GM21619 (cell line): ENCODE results near the gene MALT1.
A peak's percentile ranks its signal among the peaks of the same experiment; 100 is the strongest.
"Not testable (repeated sequence)": the region's sequence is repeated elsewhere in the genome, so short reads cannot be mapped to it uniquely, and the experiment has no call there.

Experiments used
- ATAC-seq: cut with Tn5 transposase; IDR thresholded peaks from one replicate; pipeline ENCODE4 v1.9.1; 2021; ENCODE audit not compliant: unreplicated experiment

MALT1 gene

GRCh38 chr18:58768293-58768974 is 97.2 kb downstream of the MALT1 start:
- ATAC-seq = peak; percentile 81

GRCh38 chr18:58769321-58769720 is 98.1 kb downstream of the MALT1 start:
- ATAC-seq = no peak

- ATAC-seq = no peak
These were observed 99.3 kb downstream of the MALT1 start for GRCh38 chr18:58770601-58771000.

- no peak for ATAC-seq
These were observed 100.9 kb downstream of the MALT1 start for GRCh38 chr18:58772161-58772560.

GRCh38 chr18:58776084-58776483 is 104.8 kb downstream of the MALT1 start:
- no peak for ATAC-seq

- not testable (repeated sequence) for ATAC-seq
These were observed 105.3 kb downstream of the MALT1 start for GRCh38 chr18:58776541-58776940.

- no peak for ATAC-seq
These were observed 106.2 kb downstream of the MALT1 start for GRCh38 chr18:58777471-58777870.

- ATAC-seq = no peak
These were observed 108.3 kb downstream of the MALT1 start for GRCh38 chr18:58779529-58779928.

GRCh38 chr18:58780045-58780444 is 108.8 kb downstream of the MALT1 start:
- no peak for ATAC-seq

GRCh38 chr18:58781627-58782194 is 110.4 kb downstream of the MALT1 start:
- peak; percentile 77 for ATAC-seq

GRCh38 chr18:58784601-58785137 is 113.4 kb downstream of the MALT1 start:
- no peak for ATAC-seq

- no peak for ATAC-seq
These were observed 114.0 kb downstream of the MALT1 start for GRCh38 chr18:58785171-58785805.

- no peak for ATAC-seq
These were observed 114.6 kb downstream of the MALT1 start for GRCh38 chr18:58785870-58786269.

- no peak for ATAC-seq
These were observed 116.4 kb downstream of the MALT1 start for GRCh38 chr18:58787536-58788149.

GRCh38 chr18:58788470-58788869 is 117.2 kb downstream of the MALT1 start:
- no peak for ATAC-seq

GRCh38 chr18:58788971-58789875 is 118.0 kb downstream of the MALT1 start:
- no peak for ATAC-seq

- no peak for ATAC-seq
These were observed 118.6 kb downstream of the MALT1 start for GRCh38 chr18:58789876-58790240.

GRCh38 chr18:58792086-58792485 is 120.8 kb downstream of the MALT1 start:
- peak; percentile 96 for ATAC-seq

- ATAC-seq = no peak
These were observed 122.1 kb downstream of the MALT1 start for GRCh38 chr18:58793361-58793760.

GRCh38 chr18:58796220-58796619 is 125.0 kb downstream of the MALT1 start:
- no peak for ATAC-seq

GRCh38 chr18:58800582-58800981 is 129.3 kb downstream of the MALT1 start:
- peak; percentile 80 for ATAC-seq
